Activated CD8-positive, alpha-beta memory T cell treated with anti-CD3 and anti-CD28 coated beads, Interleukin-2, amount 50 U/mL, for 48 hours (primary cell): Measurements from ENCODE around the gene MYO1H.
"Not testable (repeated sequence)": the region's sequence is repeated elsewhere in the genome, so short reads cannot be mapped to it uniquely, and the experiment has no call there.

Experiments
- DNase-seq: peaks from one replicate; pipeline ENCODE4 v3.0.0-alpha.2; 2020

Gene MYO1H, protein sequence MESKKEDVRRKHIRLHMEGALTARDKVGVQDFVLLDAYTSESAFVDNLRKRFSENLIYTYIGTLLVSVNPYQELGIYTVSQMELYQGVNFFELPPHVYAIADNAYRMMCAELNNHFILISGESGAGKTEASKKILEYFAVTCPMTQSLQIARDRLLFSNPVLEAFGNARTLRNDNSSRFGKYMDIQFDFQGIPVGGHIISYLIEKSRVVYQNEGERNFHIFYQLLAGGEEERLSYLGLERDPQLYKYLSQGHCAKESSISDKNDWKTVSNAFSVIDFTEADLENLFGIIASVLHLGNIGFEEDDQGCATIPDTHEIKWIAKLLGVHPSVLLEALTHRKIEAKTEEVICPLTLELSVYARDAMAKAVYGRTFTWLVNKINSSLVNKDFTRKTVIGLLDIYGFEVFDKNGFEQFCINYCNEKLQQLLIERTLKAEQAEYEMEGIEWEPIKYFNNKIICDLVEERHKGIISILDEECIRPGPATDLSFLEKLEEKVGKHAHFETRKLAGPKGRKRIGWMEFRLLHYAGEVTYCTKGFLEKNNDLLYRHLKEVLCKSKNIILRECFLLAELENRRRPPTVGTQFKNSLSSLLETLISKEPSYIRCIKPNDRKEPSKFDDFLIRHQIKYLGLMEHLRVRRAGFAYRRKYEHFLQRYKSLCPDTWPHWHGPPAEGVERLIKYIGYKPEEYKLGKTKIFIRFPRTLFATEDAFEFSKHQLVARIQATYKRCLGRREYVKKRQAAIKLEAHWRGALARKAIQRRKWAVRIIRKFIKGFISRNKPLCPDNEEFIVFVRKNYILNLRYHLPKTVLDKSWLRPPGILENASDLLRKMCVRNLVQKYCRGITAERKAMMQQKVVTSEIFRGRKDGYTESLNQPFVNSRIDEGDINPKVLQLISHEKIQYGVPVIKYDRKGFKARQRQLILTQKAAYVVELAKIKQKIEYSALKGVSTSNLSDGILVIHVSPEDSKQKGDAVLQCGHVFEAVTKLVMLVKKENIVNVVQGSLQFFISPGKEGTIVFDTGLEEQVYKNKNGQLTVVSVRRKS

DNA sequence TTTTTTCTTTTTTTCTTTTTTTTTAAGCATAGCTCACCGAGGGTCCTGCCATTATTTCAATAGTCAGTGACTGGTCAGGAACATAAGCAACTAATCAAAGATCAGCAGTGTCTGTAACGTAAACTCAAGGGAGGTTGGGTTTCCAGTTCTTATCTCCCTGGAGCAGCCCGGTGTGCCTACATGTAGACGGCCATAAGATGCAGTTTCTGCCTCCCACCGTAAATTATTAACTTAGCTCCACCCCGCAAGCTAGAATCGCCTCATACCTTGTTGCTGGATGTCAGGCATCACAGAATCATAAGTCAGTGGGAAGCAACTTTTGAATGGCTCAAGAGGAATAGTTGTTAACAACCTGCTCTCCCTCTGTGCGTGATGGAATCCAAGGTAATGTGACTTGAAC, at the start of gene MYO1H:
Gene MYO1H, plus strand, starts transcription at position 312 of the 400 bp plus-strand sequence. Its CDS starts 61 bp downstream, at position 373.
- DNase-seq: no peak

DNA sequence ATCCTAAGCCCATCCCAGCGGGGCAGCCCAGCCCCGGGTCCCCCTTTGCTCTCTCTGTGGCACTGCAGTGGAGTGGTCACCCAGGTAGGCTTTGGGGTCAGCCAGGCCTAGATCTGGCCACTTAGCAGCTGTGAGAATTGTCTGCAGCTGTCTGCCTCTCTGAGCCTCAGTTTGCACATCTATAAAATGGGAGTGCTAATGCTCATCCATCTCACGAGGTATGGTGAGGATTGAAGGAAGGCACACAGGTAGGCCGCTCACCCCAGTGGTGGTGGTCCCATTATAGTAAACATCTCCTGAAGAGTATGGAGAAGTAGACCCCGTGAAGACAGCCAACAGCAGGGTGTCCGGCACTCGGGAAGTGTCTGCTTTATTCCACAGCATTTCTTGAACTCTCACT, 47.9 kb upstream of the MYO1H start:
- no peak for DNase-seq

- DNase-seq: no peak
These were observed 46.0 kb upstream of the MYO1H start for GRCh38 chr12:109301643-109302168.

DNA sequence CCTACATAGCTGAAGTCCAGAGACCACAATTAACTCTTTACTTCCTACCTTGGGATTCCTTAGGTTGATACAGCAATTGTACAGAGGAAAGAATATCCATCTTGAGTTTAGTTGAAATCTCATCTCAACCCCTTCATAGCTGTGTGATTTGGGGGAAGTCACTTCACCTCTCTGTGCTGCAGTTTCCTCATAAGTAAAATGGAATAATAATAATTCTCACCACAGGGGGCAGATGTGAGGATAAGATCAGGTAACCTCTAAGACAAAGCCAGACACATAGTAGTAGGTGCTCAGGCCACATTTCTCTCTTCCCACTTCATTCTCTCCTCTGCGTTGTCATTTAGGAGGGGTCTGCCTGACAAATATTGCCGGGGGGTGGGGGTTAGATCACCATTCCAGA, 45.3 kb upstream of the MYO1H start:
- no peak for DNase-seq

DNA sequence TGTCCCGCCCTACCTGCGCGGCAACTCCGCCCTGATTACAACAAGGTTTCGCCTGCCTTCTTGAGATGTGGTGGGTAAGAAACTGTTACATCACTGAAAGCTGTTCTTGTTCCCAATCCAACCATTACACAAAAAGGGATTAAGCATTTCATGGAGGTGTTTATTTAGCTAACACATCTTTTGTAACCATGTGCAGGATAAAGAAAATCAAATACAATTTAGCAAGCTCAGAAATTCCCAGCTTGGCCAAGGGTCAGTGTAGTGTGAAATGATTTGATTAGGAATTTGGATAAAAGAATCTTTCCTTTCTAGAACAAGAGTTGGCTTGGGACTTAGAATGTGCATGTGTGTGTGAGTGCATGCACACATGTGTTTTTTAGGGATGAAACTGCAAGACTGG, 44.9 kb upstream of the MYO1H start:
- no peak for DNase-seq

GRCh38 chr12:109304485-109304884, 43.2 kb upstream of the MYO1H start:
- no peak for DNase-seq

GRCh38 chr12:109305547-109305946, 42.2 kb upstream of the MYO1H start:
- no peak for DNase-seq

- no peak for DNase-seq
These were observed 40.6 kb upstream of the MYO1H start for GRCh38 chr12:109307051-109307450.

DNA sequence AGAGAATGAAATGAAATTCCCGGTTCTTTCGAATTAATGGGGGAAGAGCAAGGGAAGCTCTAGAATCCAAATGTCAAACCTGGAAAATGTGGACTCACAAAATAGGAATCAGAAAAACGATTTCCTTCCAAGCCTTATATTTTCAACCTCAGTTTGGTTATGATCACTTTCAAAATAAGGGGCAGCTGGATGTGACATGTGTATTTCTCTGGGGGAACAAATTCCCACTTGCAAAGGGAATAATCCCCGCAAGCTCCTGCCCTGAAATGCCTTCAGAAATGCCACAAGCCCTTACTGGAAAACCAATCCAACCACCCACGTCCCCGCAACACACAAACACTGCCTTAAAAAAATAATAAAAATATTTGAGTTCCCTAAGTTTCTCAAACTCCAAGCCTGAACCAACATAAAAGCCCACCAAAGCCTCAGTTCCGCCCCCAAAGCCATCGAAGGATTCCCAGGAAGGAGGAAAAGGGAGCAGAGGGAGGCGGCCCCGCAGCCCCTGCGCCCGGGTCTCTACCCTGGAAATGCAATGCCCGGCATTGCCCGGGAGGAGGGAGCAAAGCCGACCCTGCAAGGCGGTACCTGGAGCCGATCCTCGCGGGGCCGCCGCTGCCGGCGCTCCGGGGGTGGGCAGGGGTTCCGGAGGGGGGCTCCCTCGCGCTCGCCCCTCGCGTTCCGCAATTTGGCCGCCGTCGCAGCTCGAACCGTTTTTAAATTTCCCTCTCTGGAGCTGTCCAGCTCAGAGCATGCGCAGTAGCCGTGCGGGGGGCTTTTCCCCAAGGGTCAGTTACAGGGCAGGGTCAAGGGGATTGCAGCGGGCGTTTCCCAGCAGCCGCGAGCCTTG, 38.9 kb upstream of the MYO1H start, which contains the start of gene FOXN4:
Gene FOXN4, minus strand, starts transcription at position 751 of the 847 bp plus-strand sequence. CDS start 963 bp downstream, outside the sequence.
- DNase-seq: no peak

DNA sequence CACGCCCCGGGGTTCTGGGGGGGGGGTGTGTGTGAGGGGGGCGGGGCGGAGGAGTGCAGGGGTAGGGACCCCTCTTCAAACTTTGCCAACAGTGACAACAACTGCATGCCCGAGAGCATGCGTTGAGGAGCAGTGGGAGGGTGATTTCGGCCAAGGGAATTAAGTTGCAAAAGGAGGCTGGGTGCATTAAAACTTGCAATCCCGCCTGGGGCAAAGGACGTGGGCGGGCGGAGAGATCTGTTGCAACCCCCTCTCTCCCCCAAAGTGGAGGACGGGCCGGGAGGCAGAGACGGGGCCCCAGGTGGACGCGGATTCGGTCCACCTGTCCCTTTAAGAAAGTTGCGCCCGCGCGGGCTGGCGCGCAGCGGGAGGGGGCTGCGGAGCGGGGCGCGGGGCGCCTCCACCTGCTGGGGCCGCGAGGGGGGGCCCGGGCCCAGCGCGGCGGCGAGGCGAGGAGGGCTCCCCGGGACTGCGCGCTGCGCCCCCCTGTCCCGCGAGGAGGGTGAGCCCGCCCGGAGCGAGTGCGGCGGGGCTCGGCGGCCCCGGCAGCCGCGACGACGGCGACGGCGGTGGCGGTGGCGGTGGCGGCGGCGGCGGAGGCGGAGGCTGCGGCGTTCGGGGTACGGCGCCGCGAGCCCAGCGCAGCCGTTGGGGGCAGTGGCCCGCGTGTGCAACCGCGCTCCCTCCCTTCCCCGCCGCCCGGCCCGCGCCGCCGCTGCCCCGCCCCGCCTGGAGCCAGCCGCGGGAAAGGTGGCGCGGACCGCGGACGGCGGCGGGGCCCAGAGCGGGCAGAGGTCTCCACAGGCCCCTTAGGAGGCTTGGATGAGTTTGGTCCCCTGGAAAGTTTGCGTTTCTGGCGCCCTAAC, 38.1 kb upstream of the MYO1H start:
- no peak for DNase-seq

DNA sequence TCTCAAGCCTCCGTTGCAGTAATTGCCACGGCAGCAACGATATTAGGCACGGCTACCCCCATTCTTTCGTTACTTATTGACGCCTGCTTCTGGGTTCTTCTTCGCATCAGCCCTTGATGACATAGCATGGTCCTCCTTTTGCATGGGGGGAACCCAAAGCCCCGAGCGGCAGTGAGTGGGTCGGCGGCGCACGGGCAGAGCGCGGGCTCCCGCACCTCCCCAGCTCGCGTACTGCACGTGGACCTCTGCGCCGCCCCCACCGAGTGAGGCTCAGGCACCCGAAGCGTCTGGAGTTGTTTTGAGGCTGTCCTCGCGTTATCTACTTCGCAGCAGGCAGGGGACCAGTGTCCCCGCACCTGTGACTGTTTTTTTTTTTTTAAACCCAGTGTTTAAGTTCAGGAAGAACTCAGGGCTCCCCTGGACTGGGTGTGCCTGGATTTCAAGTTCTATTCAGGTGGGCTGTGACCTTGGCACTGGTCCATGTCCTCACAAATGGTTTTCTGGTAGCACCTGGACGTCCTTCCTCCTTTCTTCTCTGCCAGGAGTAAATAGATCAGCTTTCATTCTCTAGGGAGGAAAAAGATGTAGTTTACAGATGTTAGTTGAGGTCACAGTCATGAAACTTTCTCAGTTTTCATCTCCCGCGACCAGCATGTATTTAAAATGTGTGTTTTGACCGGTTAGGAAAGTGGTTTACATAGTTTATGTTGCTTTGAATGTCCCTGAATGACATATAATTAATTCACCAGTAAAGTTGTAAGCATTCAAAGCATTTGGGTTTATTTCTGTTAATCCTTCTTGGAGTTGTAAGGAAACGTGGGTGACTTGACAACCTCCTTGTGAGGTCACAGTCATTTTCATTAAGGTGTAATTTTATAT, 37.2 kb upstream of the MYO1H start:
- DNase-seq: no peak

GRCh38 chr12:109321294-109321693, 26.4 kb upstream of the MYO1H start:
- DNase-seq: not testable (repeated sequence)

- DNase-seq: no peak
These were observed 18.7 kb upstream of the MYO1H start for GRCh38 chr12:109329003-109329402.

DNA sequence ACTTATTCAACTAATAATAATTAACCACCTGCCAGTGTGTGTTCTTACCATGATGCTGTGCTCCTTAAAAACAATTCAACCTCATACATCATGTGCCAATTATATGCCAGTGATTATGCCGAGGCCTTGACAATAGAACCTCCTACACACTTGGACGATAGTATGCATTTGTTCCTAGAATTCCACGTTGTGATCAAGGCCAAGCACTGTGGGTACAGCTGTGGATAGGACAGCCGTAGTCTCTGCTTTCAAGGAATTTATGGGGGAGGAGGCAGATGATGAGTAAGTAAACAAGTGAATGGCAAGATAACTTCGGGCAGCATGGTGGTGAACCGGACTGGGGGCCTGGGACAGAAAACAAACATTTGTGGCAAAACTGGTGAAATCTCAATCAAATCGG, 18.0 kb upstream of the MYO1H start:
- DNase-seq: no peak

- DNase-seq: no peak
These were observed 17.1 kb upstream of the MYO1H start for GRCh38 chr12:109330282-109331230.

- no peak for DNase-seq
These were observed 16.3 kb upstream of the MYO1H start for GRCh38 chr12:109331301-109331952.

DNA sequence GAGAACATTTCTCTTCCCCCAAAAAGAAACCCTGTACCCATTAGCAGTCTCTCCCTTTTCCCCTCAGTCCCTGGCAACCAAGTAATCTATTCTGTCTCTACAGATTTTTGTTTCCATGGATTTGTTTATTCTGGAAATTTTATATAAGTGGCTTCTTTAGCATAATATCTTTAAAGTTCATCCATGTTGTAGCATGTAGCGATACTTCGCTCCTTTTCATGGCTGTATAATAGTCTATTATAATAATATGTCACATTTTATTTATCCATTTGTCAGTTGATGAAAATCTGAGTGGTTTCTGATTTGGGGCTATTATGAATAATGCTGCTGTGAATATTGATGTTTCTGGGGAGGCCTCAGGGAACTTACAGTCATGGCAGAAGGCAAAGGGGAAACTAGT, 12.8 kb upstream of the MYO1H start:
- no peak for DNase-seq

DNA sequence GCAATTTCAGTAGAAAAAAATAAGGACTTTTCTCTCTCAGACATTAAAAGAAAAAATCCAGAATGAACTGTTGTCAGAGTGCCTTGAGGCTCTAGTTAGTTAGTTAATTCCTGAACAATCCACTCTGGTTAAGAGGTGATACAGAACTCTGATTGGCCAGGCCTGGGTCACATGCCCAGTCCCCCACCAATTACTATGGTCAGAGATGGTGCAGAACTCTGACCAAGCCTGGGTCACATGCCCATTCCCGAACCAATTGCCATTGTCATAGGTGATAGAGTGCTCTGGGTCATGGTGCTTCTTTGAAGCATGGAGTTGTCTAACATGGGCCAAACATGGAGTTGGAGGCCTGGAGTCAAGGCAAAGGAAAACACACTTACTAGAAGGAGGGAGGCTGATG, 11.1 kb upstream of the MYO1H start:
- no peak for DNase-seq
